HG03432 (cell line): ENCODE measurements around the gene DPF3.

ENCODE experiments used
- ATAC-seq: cut with Tn5 transposase; IDR thresholded peaks from one replicate; pipeline ENCODE4 v1.9.1; 2021; ENCODE audit warnings: mild to moderate bottlenecking, moderate library complexity; ENCODE audit not compliant: unreplicated experiment

The DPF3 gene

GRCh38 chr14:72606879-72607278 lies 287.0 kb downstream of the DPF3 start:
- no peak for ATAC-seq

GRCh38 chr14:72605921-72606220 lies 288.0 kb downstream of the DPF3 start:
- ATAC-seq: no peak

- ATAC-seq: no peak
Measured at GRCh38 chr14:72605096-72605920, 288.6 kb downstream of the DPF3 start.

- ATAC-seq: no peak
Measured at GRCh38 chr14:72604133-72604532, 289.8 kb downstream of the DPF3 start.

GRCh38 chr14:72603639-72604038 lies 290.3 kb downstream of the DPF3 start:
- no peak for ATAC-seq

- no peak for ATAC-seq
Measured at GRCh38 chr14:72600551-72601330, 293.2 kb downstream of the DPF3 start.

GRCh38 chr14:72599579-72600470 lies 294.1 kb downstream of the DPF3 start:
- no peak for ATAC-seq

GRCh38 chr14:72598306-72598705 lies 295.6 kb downstream of the DPF3 start:
- ATAC-seq: no peak

- no peak for ATAC-seq
Measured at GRCh38 chr14:72597252-72598233, 296.4 kb downstream of the DPF3 start.

GRCh38 chr14:72595152-72595862 lies 298.6 kb downstream of the DPF3 start:
- no peak for ATAC-seq

- no peak for ATAC-seq
Measured at GRCh38 chr14:72594099-72594901, 299.6 kb downstream of the DPF3 start.

GRCh38 chr14:72591391-72591790 lies 302.5 kb downstream of the DPF3 start:
- ATAC-seq: no peak

GRCh38 chr14:72590577-72590976 lies 303.3 kb downstream of the DPF3 start:
- ATAC-seq: no peak

- no peak for ATAC-seq
Measured at GRCh38 chr14:72589652-72590051, 304.2 kb downstream of the DPF3 start.

GRCh38 chr14:72588521-72588920 lies 305.4 kb downstream of the DPF3 start:
- no peak for ATAC-seq

GRCh38 chr14:72583316-72584272 lies 310.3 kb downstream of the DPF3 start:
- no peak for ATAC-seq

- no peak for ATAC-seq
Measured at GRCh38 chr14:72582582-72582981, 311.3 kb downstream of the DPF3 start.

- no peak for ATAC-seq
Measured at GRCh38 chr14:72578514-72578913, 315.4 kb downstream of the DPF3 start.
